Measurements from ENCODE around the gene ZBTB8A. TPM values are rescaled to one million over a fixed set of nuclear protein-coding genes. Genes with fewer than 3 reads are reported as not detected.

ZBTB8A gene
- total RNA-seq, 1 donor from 2014 or later: 12.0 TPM

GRCh38 chr1:32605711-32606424 is 66.6 kb downstream of the ZBTB8A start:
- Mint-ChIP-seq H3K27ac (ENCODE audit: unreplicated experiment) (no peak overlapping the region), H3K27me3 (ENCODE audit: unreplicated experiment) (no peaks in the 10 kb centered on the region), H3K9me3 (ENCODE audit: unreplicated experiment) (no peaks in the 10 kb centered on the region), H3K4me3 (ENCODE audit: unreplicated experiment) (no peak overlapping the region), H3K36me3 (ENCODE audit: unreplicated experiment) (no peaks in the 10 kb centered on the region), H3K4me1 (ENCODE audit: low read depth, unreplicated experiment) (no peaks in the 10 kb centered on the region)
- no peak for DNase-seq
- TF ChIP-seq CTCF (IDR thresholded peaks at IDR 0.05; ENCODE audit: partially characterized antibody, unreplicated experiment): no peak

- Mint-ChIP-seq H3K9me3 (ENCODE audit: unreplicated experiment) (no peaks in the 10 kb centered on the region), H3K36me3 (ENCODE audit: unreplicated experiment) (no peaks in the 10 kb centered on the region), H3K27me3 (ENCODE audit: unreplicated experiment) (no peaks in the 10 kb centered on the region), H3K4me1 (ENCODE audit: low read depth, unreplicated experiment) (no peaks in the 10 kb centered on the region), H3K27ac (ENCODE audit: unreplicated experiment) (no peak overlapping the region), H3K4me3 (ENCODE audit: unreplicated experiment) (no peak overlapping the region)
- TF ChIP-seq CTCF (IDR thresholded peaks at IDR 0.05; ENCODE audit: partially characterized antibody, unreplicated experiment): no peak
- DNase-seq: no peak
Observed at GRCh38 chr1:32606565-32607371, 67.5 kb downstream of the ZBTB8A start.

- TF ChIP-seq CTCF (IDR thresholded peaks at IDR 0.05; ENCODE audit: partially characterized antibody, unreplicated experiment): no peak
- no peaks in the 10 kb centered on the region for H3K36me3 Mint-ChIP-seq (ENCODE audit: unreplicated experiment)
- DNase-seq: no peak
- H3K4me3 Mint-ChIP-seq (ENCODE audit: unreplicated experiment): no peak overlapping the region
- H3K27ac Mint-ChIP-seq (ENCODE audit: unreplicated experiment): no peak overlapping the region
- no peaks in the 10 kb centered on the region for H3K9me3 Mint-ChIP-seq (ENCODE audit: unreplicated experiment)
- H3K4me1 Mint-ChIP-seq (ENCODE audit: low read depth, unreplicated experiment): no peaks in the 10 kb centered on the region
- H3K27me3 Mint-ChIP-seq (ENCODE audit: unreplicated experiment): no peaks in the 10 kb centered on the region
Observed at GRCh38 chr1:32609180-32609579, 70.0 kb downstream of the ZBTB8A start.

- Mint-ChIP-seq H3K4me1 (ENCODE audit: low read depth, unreplicated experiment) (no peaks in the 10 kb centered on the region), H3K9me3 (ENCODE audit: unreplicated experiment) (no peaks in the 10 kb centered on the region), H3K27ac (ENCODE audit: unreplicated experiment) (no peak overlapping the region), H3K27me3 (ENCODE audit: unreplicated experiment) (no peaks in the 10 kb centered on the region), H3K4me3 (ENCODE audit: unreplicated experiment) (peak overlapping the region; percentile 82), H3K36me3 (ENCODE audit: unreplicated experiment) (no peaks in the 10 kb centered on the region)
- DNase-seq: no peak
- TF ChIP-seq CTCF (IDR thresholded peaks at IDR 0.05; ENCODE audit: partially characterized antibody, unreplicated experiment): no peak
Observed at GRCh38 chr1:32611859-32612188, 72.6 kb downstream of the ZBTB8A start.
